HG03457 (cell line): ENCODE data around the gene ZBTB20.

Source experiments
- ATAC-seq: cut with Tn5 transposase; IDR thresholded peaks from one replicate; pipeline ENCODE4 v1.9.1; 2021; ENCODE audit warnings: moderate number of reproducible peaks; ENCODE audit not compliant: unreplicated experiment

Gene ZBTB20

DNA sequence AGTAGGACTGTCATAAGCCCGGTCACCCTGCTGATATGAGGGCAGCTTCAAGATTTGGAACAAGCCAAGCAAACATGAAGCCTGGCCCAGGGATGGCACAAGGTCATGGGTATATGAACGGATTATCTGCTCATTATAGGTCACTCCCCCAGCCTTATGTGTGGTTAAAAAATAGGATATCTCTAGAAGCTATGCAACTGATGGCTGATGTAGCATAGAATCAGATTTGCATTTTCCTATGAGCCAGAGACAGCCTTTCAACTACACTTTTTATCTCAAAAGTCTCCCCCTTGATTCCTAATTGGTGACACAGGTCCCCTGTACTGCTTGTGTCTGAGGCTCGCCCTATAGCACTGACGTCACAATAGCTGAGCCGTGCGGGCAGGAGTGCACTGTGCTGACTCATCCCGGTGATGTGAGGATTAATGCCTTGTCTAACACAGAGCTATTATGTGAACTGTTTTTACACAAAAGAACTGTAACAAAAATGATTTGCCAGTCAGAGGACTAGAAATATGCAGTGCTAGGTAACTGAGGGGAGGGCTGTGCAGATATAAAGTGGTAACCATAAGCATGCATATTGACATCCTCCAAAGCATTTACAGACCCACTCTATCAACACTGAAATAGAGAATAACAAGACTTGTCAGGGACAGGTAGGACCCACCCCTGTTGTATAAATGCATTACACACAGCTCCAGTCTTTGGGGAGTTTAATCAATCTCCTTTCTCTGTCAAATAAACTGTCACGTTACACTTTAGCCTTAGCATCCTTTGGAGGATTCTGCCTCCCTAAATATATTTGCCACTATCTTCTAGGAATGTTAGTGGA, 648.3 kb downstream of the ZBTB20 start:
- no peak for ATAC-seq

GRCh38 chr3:114496874-114497273, 650.2 kb downstream of the ZBTB20 start:
- no peak for ATAC-seq

DNA sequence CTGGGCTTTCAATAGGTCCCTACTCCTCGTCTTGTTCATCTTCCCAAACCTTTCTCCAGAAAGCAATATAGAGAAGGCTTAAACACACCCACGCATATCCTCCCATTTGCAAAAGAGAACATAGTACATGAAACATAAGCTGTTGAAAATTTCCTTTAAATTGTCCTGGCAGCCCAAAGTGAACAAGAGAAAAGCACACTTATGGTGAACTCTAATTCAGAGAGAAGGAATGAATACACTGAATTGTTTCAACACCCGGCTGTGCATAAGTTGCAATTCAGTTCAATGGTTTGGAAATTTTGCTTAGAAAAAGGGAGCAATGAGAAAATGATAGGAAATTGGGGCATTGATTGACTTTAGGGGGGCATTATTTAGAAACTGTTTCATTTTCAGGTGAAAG, 650.6 kb downstream of the ZBTB20 start:
- ATAC-seq, result no peak

GRCh38 chr3:114496021-114496434, 651.1 kb downstream of the ZBTB20 start:
- no peak for ATAC-seq

DNA sequence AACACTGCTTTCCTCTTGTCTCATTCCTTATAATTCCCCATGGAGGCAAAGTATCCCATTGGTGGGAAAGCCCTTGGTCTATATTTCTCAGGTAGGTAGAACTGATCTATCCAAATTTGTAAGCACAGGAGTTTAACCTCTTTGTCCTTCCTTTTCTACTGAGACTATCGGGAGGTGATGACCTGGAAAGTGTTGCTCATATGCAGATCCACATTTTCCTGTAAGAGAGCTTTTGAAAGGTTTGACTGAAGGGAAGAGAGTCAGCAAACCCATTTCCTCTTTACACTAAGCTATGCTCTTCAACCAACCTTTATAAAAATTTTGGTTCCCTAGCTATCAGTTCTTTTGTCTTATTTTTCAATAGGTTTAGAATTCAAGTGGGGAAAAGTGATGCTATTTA, 652.6 kb downstream of the ZBTB20 start:
- no peak for ATAC-seq

GRCh38 chr3:114490829-114491228, 656.3 kb downstream of the ZBTB20 start:
- ATAC-seq, result no peak

DNA sequence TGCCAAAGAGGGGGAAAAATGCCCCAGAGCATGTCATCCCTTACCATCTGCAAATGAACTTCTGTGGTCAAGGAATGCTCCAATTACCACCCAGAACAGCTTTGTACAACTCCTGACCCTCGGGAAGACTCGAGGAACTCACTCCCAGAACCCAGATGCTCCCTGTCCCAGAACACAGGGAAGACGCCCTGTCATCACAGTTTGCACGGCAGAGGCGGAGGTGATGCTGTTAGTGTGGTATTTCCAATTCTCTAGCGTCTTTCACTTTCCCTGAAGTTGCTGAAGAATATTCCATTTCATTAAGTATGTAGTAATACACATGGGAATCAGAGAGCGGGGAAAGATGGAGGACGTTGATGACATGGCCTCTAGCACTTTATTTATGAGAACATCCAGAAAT, 659.6 kb downstream of the ZBTB20 start:
- no peak for ATAC-seq

DNA sequence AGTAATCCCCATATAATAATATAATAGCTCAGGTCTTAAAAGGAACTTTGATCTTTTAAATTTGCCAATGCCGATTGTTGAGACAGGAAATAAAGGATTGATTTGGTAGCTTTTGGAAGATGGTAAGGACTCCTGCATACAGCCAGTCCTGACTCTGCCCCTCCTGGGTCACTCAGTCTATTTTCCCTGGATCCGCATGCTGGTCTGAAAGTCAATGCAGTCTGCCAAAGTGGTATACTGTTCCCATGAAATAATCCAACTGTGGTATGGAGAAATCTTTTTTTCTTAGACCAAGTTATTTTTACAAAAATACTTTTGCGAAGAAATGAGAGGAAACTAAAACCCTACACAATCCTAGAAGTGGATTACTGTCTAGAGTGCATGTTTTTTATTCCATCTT, 662.2 kb downstream of the ZBTB20 start:
- ATAC-seq, result no peak

DNA sequence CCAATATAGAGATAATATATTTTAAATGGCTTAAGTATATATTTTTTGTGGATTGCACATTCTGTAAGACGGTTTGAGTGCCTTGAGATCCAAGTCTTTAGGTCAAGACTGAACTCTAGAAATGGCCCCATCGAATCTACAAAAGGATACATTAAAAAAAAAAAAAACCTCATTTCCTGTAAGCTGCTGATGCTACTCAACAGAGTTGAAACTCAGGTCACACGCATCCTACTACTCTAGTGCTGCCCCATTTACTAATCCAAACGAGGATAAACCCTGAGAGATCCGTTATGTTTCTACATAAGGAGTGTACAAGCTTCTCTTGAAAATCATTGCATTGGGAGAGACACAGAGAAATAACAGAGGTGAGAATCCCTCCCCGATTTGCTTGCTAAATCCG, 666.0 kb downstream of the ZBTB20 start:
- ATAC-seq, result no peak

DNA sequence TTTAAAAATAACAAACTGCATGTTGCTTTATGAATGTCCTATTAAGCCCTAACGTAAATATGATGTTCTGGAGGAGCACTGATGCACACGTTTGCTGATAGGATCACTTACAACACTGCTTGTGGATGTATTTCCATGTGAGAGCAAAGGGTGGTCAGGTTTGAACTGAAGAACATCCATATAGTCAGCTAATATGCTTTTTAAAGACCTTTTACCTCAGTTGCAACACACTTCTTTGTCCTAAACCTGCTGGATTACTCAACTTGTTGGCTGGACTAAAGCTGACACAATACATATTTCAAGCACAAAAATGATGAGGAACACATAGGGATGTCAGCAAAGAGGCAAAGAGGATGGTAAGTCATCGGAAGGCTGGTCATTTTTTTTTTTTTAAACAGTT, 666.6 kb downstream of the ZBTB20 start:
- no peak for ATAC-seq

DNA sequence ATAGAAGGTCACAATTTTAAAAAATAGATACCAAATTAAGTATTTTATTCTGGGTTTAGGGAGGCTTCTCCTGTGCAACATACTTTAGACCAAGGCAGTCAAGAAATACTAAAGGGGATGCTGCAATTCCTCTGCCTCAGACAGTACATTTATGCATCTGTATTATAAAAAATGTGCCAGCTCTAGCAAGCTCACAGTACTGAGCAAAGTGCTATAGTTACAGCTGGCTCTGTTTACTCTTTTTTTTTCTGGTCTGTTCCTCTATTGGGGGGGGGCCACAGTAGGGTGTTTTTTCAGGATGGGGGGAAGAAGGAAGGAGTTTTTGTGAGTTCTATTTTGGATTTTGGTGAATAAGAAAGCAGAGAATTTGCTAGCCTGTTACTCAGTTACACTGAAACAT, 668.3 kb downstream of the ZBTB20 start:
- ATAC-seq, result no peak

DNA sequence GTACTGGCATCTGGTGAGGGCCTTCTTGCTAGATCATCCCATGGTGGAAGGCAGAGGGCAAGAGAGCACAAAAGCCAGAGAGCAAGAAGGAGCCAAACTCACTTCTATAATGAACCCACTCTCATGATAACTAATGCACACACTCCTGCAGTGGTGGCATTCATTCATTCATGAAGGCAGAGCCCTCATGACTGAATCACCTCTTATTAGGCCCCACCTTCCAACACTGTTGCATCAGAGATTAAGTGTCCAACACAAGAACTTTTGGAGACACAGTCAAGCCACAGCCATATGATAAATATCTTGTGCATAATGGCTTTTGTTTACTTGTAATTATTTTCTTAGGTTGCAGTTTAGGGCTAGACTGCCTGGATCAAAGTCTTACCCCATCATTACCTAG, 670.6 kb downstream of the ZBTB20 start:
- ATAC-seq, result no peak

GRCh38 chr3:114471478-114471877, 675.6 kb downstream of the ZBTB20 start:
- ATAC-seq, result no peak

DNA sequence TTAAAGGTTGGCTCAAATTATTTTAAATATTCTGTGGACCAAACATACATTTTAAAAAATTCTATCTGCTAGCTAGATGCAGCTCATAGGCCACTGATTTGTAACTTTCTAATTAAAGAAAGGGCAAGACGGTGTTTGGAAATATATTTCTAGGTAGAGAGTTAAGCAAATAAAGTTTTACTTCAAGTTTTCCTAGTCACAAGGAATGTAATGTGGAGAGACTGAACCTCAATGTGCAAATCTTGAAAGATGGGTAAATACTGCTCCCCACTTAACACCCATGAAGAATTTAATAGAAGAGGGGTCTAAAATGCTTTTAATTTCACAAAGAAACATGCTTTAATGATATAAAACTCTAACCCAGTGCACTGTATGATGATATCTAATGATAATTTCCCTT, 678.0 kb downstream of the ZBTB20 start:
- no peak for ATAC-seq

- ATAC-seq, result no peak
Measured at GRCh38 chr3:114466816-114467215, 680.3 kb downstream of the ZBTB20 start.

DNA sequence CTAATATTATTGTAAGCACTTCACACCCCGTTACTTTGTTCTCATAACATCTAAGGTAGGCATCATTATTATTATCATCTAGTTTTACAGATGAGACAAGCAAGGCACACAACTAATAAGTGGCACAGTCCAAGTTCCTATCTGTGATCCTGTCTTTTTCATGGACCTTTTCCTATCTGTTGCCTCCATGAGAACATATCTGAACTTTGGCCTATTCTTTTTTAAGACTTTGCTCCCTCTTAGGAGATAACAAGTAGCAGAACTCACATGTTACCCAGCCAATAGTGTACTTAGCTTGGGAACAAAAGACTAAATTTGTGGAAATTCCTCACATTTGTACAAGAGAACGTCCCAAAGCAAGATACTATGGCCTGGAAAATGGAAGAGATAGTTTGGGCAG, 680.8 kb downstream of the ZBTB20 start:
- ATAC-seq, result no peak

DNA sequence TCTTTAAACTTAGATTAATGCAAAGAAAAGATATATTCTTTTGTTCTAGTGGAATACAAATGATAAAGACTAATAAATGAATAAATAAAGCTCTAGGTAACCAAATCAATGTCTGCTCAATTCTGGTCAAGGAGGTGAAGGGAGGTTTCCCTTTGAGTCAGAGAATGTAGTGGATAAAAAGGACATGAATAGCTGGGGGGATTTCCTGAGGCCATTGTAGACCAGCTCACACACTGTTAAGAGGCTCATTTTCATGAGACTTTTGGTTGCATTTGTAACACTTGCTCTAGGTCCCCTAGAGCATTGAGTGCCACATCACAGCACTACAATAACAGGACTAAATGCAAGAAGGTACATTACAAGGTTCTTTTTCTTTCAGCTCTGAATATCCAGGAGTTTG, 682.5 kb downstream of the ZBTB20 start:
- ATAC-seq, result peak; percentile 85

- ATAC-seq, result no peak
Measured at GRCh38 chr3:114462750-114463149, 684.3 kb downstream of the ZBTB20 start.

- ATAC-seq, result peak; percentile 32
Measured at GRCh38 chr3:114460459-114460858, 686.6 kb downstream of the ZBTB20 start.

GRCh38 chr3:114456742-114457141, 690.3 kb downstream of the ZBTB20 start:
- ATAC-seq, result peak; percentile 52

GRCh38 chr3:114455432-114455831, 691.7 kb downstream of the ZBTB20 start:
- no peak for ATAC-seq

- ATAC-seq, result no peak
Measured at GRCh38 chr3:114454551-114455251, 692.4 kb downstream of the ZBTB20 start.
